ENCODE results near the gene NMT1. TPM values are rescaled to one million over a fixed set of nuclear protein-coding genes. Genes with fewer than 3 reads are reported as not detected.

NMT1 gene
- total and polyA plus RNA-seq, 2 of the 13 experiments (the other 11 are each of a cell fraction or from before 2014, with no cell fraction given), result 75.7 to 142 TPM

DNA sequence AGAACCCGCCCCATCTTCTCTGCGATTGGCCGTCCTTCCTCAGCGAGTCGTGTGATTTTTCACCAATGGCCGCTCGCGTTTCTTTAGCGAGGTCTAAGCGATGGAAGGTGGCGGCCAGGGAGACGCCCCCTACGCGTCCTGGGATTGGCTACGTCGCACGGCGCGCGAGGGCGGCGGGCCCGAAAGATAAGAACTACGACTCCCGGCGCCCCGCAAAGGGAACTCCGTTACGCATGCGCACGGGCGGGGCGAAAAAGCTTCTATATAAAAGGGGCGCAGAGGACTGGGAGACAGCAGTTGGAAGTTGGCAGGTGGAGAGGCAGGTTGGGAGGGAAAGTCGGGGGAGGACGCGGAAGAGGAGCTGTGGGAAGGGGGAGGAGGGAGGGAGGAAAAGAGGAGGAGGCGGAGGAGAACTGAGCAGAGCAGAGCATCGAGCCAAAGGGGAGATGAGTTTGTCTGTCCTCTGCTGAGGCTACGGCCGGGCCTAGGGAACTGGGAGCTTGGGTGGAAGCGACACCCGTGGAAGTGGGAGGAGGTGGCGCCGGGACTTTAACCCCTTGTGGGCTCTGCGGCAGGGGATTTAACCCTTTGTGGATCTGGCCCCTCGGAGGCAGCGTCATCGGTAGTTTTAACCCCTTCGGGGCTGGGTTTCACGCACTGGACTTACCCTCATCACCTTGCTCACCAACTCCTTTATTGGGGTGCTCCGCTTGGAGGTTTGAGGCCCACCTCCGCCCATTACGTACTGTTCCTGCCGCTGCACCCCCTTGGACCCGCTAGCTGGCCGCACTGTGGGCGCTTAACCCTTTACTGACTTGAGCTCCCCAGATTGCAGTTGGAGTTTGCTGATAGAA is 87.3 kb downstream of the NMT1 start, which contains the start of gene HEXIM1 (continued):
- TF ChIP-seq KLF13 (CRISPR knock-in tag; IDR thresholded peaks at IDR 0.05) (peak; percentile 95; the same call in 1 of the 2 replicates), ZNF446 (CRISPR knock-in tag; IDR thresholded peaks at IDR 0.05) (no peak; the same call in 1 of the 2 replicates), ZNF556 (CRISPR knock-in tag; IDR thresholded peaks at IDR 0.05; ENCODE audit: borderline replicate concordance) (no peak; the same call in 1 of the 2 replicates), IKZF5 (CRISPR knock-in tag; IDR thresholded peaks at IDR 0.05) (peak; percentile 83; the same call in 1 of the 2 replicates), SUZ12 (IDR thresholded peaks at IDR 0.05; ENCODE audit: low read depth, low read length) (peak; percentile 78), MAZ (IDR thresholded peaks at IDR 0.05; ENCODE audit: borderline replicate concordance, low read depth, low read length) (peak; percentile 100), MAZ (CRISPR knock-in tag; IDR thresholded peaks at IDR 0.05; ENCODE audit: low read depth) (peak; percentile 98), ZNF34 (CRISPR knock-in tag; IDR thresholded peaks at IDR 0.05; ENCODE audit: borderline replicate concordance) (peak; percentile 56; the same call in 1 of the 2 replicates), ZNF75D (CRISPR knock-in tag; IDR thresholded peaks at IDR 0.05; ENCODE audit: borderline replicate concordance) (0 out of 2 replicates have a peak, but pooled peaks have one; percentile 54), U2AF1 (optimal IDR thresholded peaks at IDR 0.05; ENCODE audit: low read depth, low read length) (no peak), NR2C2 (CRISPR knock-in tag; IDR thresholded peaks at IDR 0.05; ENCODE audit: borderline replicate concordance) (peak; percentile 74), ZNF367 (CRISPR knock-in tag; IDR thresholded peaks at IDR 0.05; ENCODE audit: borderline replicate concordance) (peak; percentile 74; the same call in 1 of the 2 replicates), KDM1A (CRISPR knock-in tag; IDR thresholded peaks at IDR 0.05) (no peak), ELF1 (CRISPR knock-in tag; IDR thresholded peaks at IDR 0.05) (peak; percentile 90), AHR (CRISPR knock-in tag; IDR thresholded peaks at IDR 0.05) (peak; percentile 99), ETV5 (CRISPR knock-in tag; IDR thresholded peaks at IDR 0.05; ENCODE audit: borderline replicate concordance) (peak; percentile 44), YY1 (IDR thresholded peaks at IDR 0.05; ENCODE audit: insufficient read depth, insufficient replicate concordance, low read depth, low read length) (peak; percentile 77), MLX (CRISPR knock-in tag; IDR thresholded peaks at IDR 0.05) (peak; percentile 67), ZNF10 (CRISPR knock-in tag; IDR thresholded peaks at IDR 0.05; ENCODE audit: borderline replicate concordance, low read depth) (no peak), PAX8 (CRISPR knock-in tag; IDR thresholded peaks at IDR 0.05; ENCODE audit: borderline replicate concordance) (peak; percentile 34; the same call in 1 of the 2 replicates), TEAD3 (CRISPR knock-in tag; optimal IDR thresholded peaks at IDR 0.05; ENCODE audit: borderline replicate concordance) (peak; percentile 52), JUND (CRISPR knock-in tag; IDR thresholded peaks at IDR 0.05) (peak; percentile 83), KLF16 (CRISPR knock-in tag; IDR thresholded peaks at IDR 0.05) (peak; percentile 50 to 62; a peak in 2 of 4 replicates), ZNF335 (CRISPR knock-in tag; IDR thresholded peaks at IDR 0.05) (peak; percentile 71; the same call in 1 of the 2 replicates)
- TF ChIP-seq, protein P1, sequence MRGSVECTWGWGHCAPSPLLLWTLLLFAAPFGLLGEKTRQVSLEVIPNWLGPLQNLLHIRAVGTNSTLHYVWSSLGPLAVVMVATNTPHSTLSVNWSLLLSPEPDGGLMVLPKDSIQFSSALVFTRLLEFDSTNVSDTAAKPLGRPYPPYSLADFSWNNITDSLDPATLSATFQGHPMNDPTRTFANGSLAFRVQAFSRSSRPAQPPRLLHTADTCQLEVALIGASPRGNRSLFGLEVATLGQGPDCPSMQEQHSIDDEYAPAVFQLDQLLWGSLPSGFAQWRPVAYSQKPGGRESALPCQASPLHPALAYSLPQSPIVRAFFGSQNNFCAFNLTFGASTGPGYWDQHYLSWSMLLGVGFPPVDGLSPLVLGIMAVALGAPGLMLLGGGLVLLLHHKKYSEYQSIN (CRISPR knock-in tag; IDR thresholded peaks at IDR 0.05; ENCODE audit: borderline replicate concordance), result no peak
- TF ChIP-seq, protein P2, sequence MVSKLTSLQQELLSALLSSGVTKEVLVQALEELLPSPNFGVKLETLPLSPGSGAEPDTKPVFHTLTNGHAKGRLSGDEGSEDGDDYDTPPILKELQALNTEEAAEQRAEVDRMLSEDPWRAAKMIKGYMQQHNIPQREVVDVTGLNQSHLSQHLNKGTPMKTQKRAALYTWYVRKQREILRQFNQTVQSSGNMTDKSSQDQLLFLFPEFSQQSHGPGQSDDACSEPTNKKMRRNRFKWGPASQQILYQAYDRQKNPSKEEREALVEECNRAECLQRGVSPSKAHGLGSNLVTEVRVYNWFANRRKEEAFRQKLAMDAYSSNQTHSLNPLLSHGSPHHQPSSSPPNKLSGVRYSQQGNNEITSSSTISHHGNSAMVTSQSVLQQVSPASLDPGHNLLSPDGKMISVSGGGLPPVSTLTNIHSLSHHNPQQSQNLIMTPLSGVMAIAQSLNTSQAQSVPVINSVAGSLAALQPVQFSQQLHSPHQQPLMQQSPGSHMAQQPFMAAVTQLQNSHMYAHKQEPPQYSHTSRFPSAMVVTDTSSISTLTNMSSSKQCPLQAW (CRISPR knock-in tag; IDR thresholded peaks at IDR 0.05), result peak; percentile 92

Measured in HepG2 (cell line).